Mesenchymal stem cell (in vitro differentiated cells and primary cell): ENCODE measurements around the gene IFNLR1.

ENCODE experiments used
- DNase-seq: peaks from one replicate; pipeline ENCODE4 v3.0.0-alpha.2; 2013
- H2AFZ ChIP-seq: one replicate; pipeline ENCODE4 v1.6.1; 2013; ENCODE audit warnings: low read depth, mild to moderate bottlenecking, control low read depth, inconsistent platforms, low read length, moderate library complexity
- H2AK5ac ChIP-seq: 2 replicates; pipeline ENCODE4 v1.6.1; 2013; ENCODE audit warnings: low read length, moderate library complexity, mild to moderate bottlenecking, inconsistent platforms; ENCODE audit not compliant: severe bottlenecking
- H2BK120ac ChIP-seq: one replicate; pipeline ENCODE4 v1.6.1; 2013; ENCODE audit warnings: low read depth, mild to moderate bottlenecking, inconsistent platforms, low read length, moderate library complexity
- H2BK12ac ChIP-seq, 2 experiments: one replicate each; pipeline ENCODE4 v1.6.1; 2013; ENCODE audit warnings: inconsistent platforms in 2 of 2, low read length in 2 of 2, mild to moderate bottlenecking in 2 of 2, moderate library complexity in 2 of 2, control low read depth in 1 of 2
- H2BK15ac ChIP-seq: one replicate; pipeline ENCODE4 v1.6.1; 2013; ENCODE audit warnings: mild to moderate bottlenecking, low read depth, inconsistent platforms; ENCODE audit not compliant: poor library complexity, severe bottlenecking
- H2BK5ac ChIP-seq: 2 replicates; pipeline ENCODE4 v1.6.1; 2013; ENCODE audit warnings: low read depth, mild to moderate bottlenecking, low read length, control low read depth, inconsistent platforms; ENCODE audit not compliant: poor library complexity, severe bottlenecking
- H3K14ac ChIP-seq, 2 experiments: one replicate each; pipeline ENCODE4 v1.6.1; 2013; ENCODE audit warnings: inconsistent platforms in 2 of 2, low read length in 2 of 2, control low read depth in 1 of 2, mild to moderate bottlenecking in 1 of 2, moderate library complexity in 1 of 2
- H3K18ac ChIP-seq, 2 experiments: one replicate each; pipeline ENCODE4 v1.6.1; 2013; ENCODE audit warnings: inconsistent platforms in 2 of 2, low read length in 2 of 2, control low read depth in 1 of 2, low read depth in 1 of 2, mild to moderate bottlenecking in 1 of 2
- H3K23ac ChIP-seq, 2 experiments: one replicate each; pipeline ENCODE4 v1.6.1; 2013; ENCODE audit warnings: inconsistent platforms in 2 of 2, low read length in 2 of 2, mild to moderate bottlenecking in 2 of 2, moderate library complexity in 2 of 2, control low read depth in 1 of 2
- H3K27ac ChIP-seq: 2 replicates; pipeline ENCODE4 v1.5.1; 2013; ENCODE audit warnings: mild to moderate bottlenecking, moderate library complexity, low read length, control low read depth, inconsistent platforms; ENCODE audit not compliant: poor library complexity, severe bottlenecking
- H3K27me3 ChIP-seq, 2 experiments: 2 replicates each; pipeline versions ENCODE4 v1.6.1 to v1.7.0; 2013; ENCODE audit warnings: low read length in 2 of 2, mild to moderate bottlenecking in 2 of 2, moderate library complexity in 2 of 2, control low read depth in 1 of 2, inconsistent platforms in 1 of 2; ENCODE audit not compliant: control insufficient read depth in 1 of 2, insufficient read depth in 1 of 2
- H3K36me3 ChIP-seq, 2 experiments: 2 replicates each; pipeline versions ENCODE4 v1.6.1 to v1.7.0; 2013; ENCODE audit warnings: low read length in 2 of 2, control low read depth in 1 of 2, inconsistent platforms in 1 of 2, low read depth in 1 of 2, mild to moderate bottlenecking in 1 of 2; ENCODE audit not compliant: insufficient read depth in 2 of 2, control insufficient read depth in 1 of 2
- H3K4ac ChIP-seq, 2 experiments: one replicate each; pipeline ENCODE4 v1.6.1; 2013; ENCODE audit warnings: inconsistent platforms in 2 of 2, low read length in 2 of 2, mild to moderate bottlenecking in 2 of 2, moderate library complexity in 2 of 2, control low read depth in 1 of 2, low read depth in 1 of 2
- H3K4me1 ChIP-seq: 2 replicates; pipeline ENCODE4 v1.6.1; 2013; ENCODE audit warnings: low read depth, low read length, control low read depth; ENCODE audit not compliant: control insufficient read depth, insufficient read depth
- H3K4me2 ChIP-seq: 2 replicates; pipeline ENCODE4 v1.6.1; 2013; ENCODE audit warnings: low read length, mild to moderate bottlenecking, inconsistent platforms; ENCODE audit not compliant: poor library complexity, severe bottlenecking
- H3K4me3 ChIP-seq, 2 experiments: 2 replicates each; pipeline versions ENCODE4 v1.5.1 to v1.7.0; 2013; ENCODE audit warnings: low read length in 2 of 2, mild to moderate bottlenecking in 2 of 2, control low read depth in 1 of 2, low read depth in 1 of 2; ENCODE audit not compliant: insufficient read depth in 1 of 2
- H3K79me1 ChIP-seq: replicated peaks from 2 replicates; pipeline ENCODE4 v1.6.1; 2013; ENCODE audit warnings: mild to moderate bottlenecking, control low read depth, low read length, inconsistent platforms; ENCODE audit not compliant: poor library complexity, severe bottlenecking
- H3K9ac ChIP-seq: 2 replicates; pipeline ENCODE4 v1.7.0; 2013; ENCODE audit warnings: mild to moderate bottlenecking, low read length, moderate library complexity
- H3K9me3 ChIP-seq: 2 replicates; pipeline ENCODE4 v1.7.0; 2013; ENCODE audit warnings: mild to moderate bottlenecking, low read length; ENCODE audit not compliant: control insufficient read depth
- H4K8ac ChIP-seq: one replicate; pipeline ENCODE4 v1.6.1; 2013; ENCODE audit warnings: inconsistent platforms, mild to moderate bottlenecking, low read length, moderate library complexity
- H4K91ac ChIP-seq: one replicate; pipeline ENCODE4 v1.6.1; 2013; ENCODE audit warnings: mild to moderate bottlenecking, low read length, inconsistent platforms
- WGBS: methylation state at CpG from one replicate; pipeline ENCODE4 v1.1.7; 2013; ENCODE audit warnings: mixed read lengths; 5-methylcytosine and 5-hydroxymethylcytosine counted together

IFNLR1 gene

GRCh38 chr1:24191860-24192259, 4.8 kb upstream of the IFNLR1 start:
- H3K4ac ChIP-seq, result no peak overlapping the region
- DNase-seq, result peak; percentile 84
- H4K91ac ChIP-seq, result no peak overlapping the region
- no peak overlapping the region for H2BK5ac ChIP-seq
- H3K36me3 ChIP-seq, result no peaks in the 10 kb centered on the region
- H3K4me2 ChIP-seq, result no peak overlapping the region
- H2BK120ac ChIP-seq, result no peak overlapping the region
- no peaks in the 10 kb centered on the region for H3K79me1 ChIP-seq
- H3K9ac ChIP-seq, result no peak overlapping the region
- H3K14ac ChIP-seq, result no peak overlapping the region
- no peak overlapping the region for H2AK5ac ChIP-seq
- no peak overlapping the region for H2AFZ ChIP-seq
- H2BK12ac ChIP-seq, result no peak overlapping the region
- peaks cover 10% of the 10 kb centered on the region for H3K4me1 ChIP-seq
- H3K18ac ChIP-seq, result no peak overlapping the region
- no peak overlapping the region for H3K4me3 ChIP-seq
- H3K9me3 ChIP-seq, result no peaks in the 10 kb centered on the region
- no peak overlapping the region for H3K23ac ChIP-seq
- H4K8ac ChIP-seq, result no peak overlapping the region
- peaks cover 11 to 23% of the 10 kb centered on the region in 2 experiments for H3K27me3 ChIP-seq
- WGBS, result 57% methylated on average over 4 of the region's 5 CpGs
- H2BK15ac ChIP-seq, result no peak overlapping the region
- no peak overlapping the region for H3K27ac ChIP-seq

DNA sequence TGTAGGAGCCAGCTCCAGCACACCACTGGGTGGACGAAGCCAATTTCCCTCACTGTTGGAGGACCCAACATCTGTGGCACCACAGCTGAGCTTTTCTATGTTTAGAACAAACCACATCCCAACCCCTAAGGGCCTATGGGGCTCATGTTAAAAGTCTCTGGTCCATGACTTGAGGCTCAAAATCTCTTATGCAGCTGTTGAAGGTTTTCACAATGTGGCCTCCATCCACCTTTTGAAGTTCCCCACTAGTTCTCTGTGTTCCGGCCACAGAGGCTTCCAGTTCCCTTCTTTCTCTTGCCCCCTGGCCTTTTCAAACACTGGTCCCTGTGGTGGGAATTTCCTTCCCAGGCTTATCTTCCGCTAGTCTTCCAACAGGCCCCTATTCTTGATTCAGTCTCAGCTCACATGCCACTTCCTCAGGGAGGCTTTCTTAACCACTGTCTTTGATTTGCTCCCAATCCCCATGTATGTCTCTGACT, 3.9 kb upstream of the IFNLR1 start:
- no peak overlapping the region for H2BK120ac ChIP-seq
- H3K27ac ChIP-seq, result no peak overlapping the region
- no peak for DNase-seq
- H3K36me3 ChIP-seq, result no peaks in the 10 kb centered on the region
- no peak overlapping the region for H4K8ac ChIP-seq
- peaks cover 11% of the 10 kb centered on the region for H3K4me1 ChIP-seq
- no peak overlapping the region for H2BK5ac ChIP-seq
- no peaks in the 10 kb centered on the region for H3K79me1 ChIP-seq
- H3K9ac ChIP-seq, result no peak overlapping the region
- H3K4ac ChIP-seq, result no peak overlapping the region
- H2BK12ac ChIP-seq, result peak overlapping the region in 1 of 2 experiments; percentile 67
- H3K14ac ChIP-seq, result no peak overlapping the region
- H3K18ac ChIP-seq, result peak overlapping the region in 1 of 2 experiments; percentile 7
- H3K4me3 ChIP-seq, result no peak overlapping the region
- peaks cover 18 to 31% of the 10 kb centered on the region in 2 experiments for H3K27me3 ChIP-seq
- no peak overlapping the region for H2BK15ac ChIP-seq
- no peak overlapping the region for H2AK5ac ChIP-seq
- H3K9me3 ChIP-seq, result no peaks in the 10 kb centered on the region
- H3K4me2 ChIP-seq, result no peak overlapping the region
- no peak overlapping the region for H3K23ac ChIP-seq
- no peak overlapping the region for H4K91ac ChIP-seq
- no peak overlapping the region for H2AFZ ChIP-seq
- 95% methylated on average over 3 of the region's 3 CpGs for WGBS

DNA sequence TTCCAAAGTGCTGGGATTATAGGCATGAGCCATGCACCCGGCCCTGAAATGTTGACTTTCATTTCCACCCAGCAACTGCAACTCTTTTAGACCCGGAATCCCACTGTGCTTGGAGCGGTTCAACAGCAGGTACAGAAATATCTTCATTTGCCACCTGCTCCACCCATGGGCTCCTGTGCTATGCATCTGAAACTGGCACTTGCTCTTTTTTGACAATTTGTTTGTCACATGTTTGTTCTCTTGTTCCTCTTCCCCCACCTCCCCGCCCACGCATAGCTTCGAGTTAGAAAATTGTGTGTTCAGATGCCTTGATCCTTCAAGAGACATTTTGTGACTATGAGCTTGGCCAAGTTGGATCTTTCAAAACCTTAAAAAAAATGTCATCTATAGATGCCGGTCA, 2.4 kb upstream of the IFNLR1 start:
- H3K27ac ChIP-seq, result no peak overlapping the region
- H2BK12ac ChIP-seq, result no peak overlapping the region
- H2BK15ac ChIP-seq, result no peak overlapping the region
- H3K4me2 ChIP-seq, result no peak overlapping the region
- H3K79me1 ChIP-seq, result no peaks in the 10 kb centered on the region
- H3K18ac ChIP-seq, result no peak overlapping the region
- DNase-seq, result no peak
- no peak overlapping the region for H4K8ac ChIP-seq
- no peak overlapping the region for H3K4me3 ChIP-seq
- H2BK5ac ChIP-seq, result no peak overlapping the region
- no peak overlapping the region for H3K9ac ChIP-seq
- no peaks in the 10 kb centered on the region for H3K36me3 ChIP-seq
- H4K91ac ChIP-seq, result no peak overlapping the region
- 81% methylated on average over 7 of the region's 7 CpGs for WGBS
- peaks cover 12% of the 10 kb centered on the region for H3K4me1 ChIP-seq
- no peak overlapping the region for H2BK120ac ChIP-seq
- peaks cover 27 to 34% of the 10 kb centered on the region in 2 experiments for H3K27me3 ChIP-seq
- H3K4ac ChIP-seq, result no peak overlapping the region
- H3K23ac ChIP-seq, result no peak overlapping the region
- no peaks in the 10 kb centered on the region for H3K9me3 ChIP-seq
- H3K14ac ChIP-seq, result no peak overlapping the region
- H2AK5ac ChIP-seq, result no peak overlapping the region
- no peak overlapping the region for H2AFZ ChIP-seq

DNA sequence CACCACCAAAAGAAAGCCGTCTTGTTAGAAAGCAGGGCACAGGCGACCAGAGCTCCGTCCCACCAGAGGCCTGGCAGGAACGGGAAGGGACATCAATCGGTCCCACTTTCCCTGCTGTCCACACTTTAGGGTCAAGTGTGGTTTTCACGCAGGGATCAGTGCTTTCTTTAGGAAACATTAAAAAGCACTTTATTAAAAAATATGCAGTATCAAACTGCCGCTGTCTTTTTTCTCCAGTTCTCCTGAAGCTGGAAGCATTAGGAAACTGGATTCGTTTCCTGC, 437 bp downstream of the IFNLR1 start:
- Histone ChIP-seq H2BK5ac (no peak overlapping the region), H2AFZ (no peak overlapping the region), H3K18ac (no peak overlapping the region), H3K79me1 (no peaks in the 10 kb centered on the region), H4K91ac (no peak overlapping the region), H3K4me3 (peak overlapping the region in 1 of 2 experiments; percentile 74), H2BK12ac (no peak overlapping the region), H3K9ac (peak overlapping the region; percentile 38), H3K27ac (no peak overlapping the region), H3K4me1 (peaks cover 12% of the 10 kb centered on the region), H2AK5ac (no peak overlapping the region), H2BK15ac (no peak overlapping the region), H3K4ac (no peak overlapping the region), H3K14ac (no peak overlapping the region), H3K36me3 (no peaks in the 10 kb centered on the region), H2BK120ac (no peak overlapping the region), H3K4me2 (peak overlapping the region; percentile 99), H3K23ac (no peak overlapping the region), H3K9me3 (no peaks in the 10 kb centered on the region), H4K8ac (no peak overlapping the region), H3K27me3 (peaks cover 27 to 30% of the 10 kb centered on the region in 2 experiments)
- no peak for DNase-seq
- 34% methylated on average over 8 of the region's 8 CpGs for WGBS
